ENCODE data around the gene MAN2A2. TPM values are rescaled to one million over a fixed set of nuclear protein-coding genes. Genes with fewer than 3 reads are reported as not detected.

MAN2A2 gene
- polyA plus RNA-seq, 3 donors: 6.6 to 318 (median 7.3) TPM

DNA sequence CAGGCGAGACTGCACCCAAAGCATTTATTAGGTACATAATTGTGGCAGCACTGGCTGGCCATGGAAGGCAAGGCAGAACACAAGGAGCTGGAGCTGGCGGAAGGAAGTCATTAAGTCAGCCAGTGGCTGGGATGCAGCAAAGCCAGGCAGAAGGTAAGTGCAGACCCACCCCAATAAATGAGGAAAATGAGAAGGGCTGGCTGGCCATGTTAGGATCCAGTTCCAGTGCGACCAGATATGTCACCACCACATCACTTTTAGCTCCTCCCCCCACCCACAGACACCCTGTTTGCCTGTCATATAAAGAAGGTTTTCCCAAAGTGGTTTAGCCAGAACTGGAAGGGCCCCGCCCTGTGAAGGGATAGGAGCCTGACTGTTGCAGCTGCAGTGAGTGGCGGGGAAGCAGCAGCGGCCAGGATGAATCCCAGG is 34.8 kb upstream of the MAN2A2 start, which contains the start of gene FURIN:
FURIN (plus strand) TSS at position 328 of the 429 bp plus-strand sequence. CDS start 7,153 bp downstream, outside the sequence.
- peak within 1 kb of the TSS; percentile 65 to 91 for H3K27ac ChIP-seq (ENCODE audit: low read depth in 1 of 2, low read length in 2 of 2)
- peaks cover 70% of the 10 kb centered on the region for H3K4me1 Mint-ChIP-seq
- no peak within 1 kb of the TSS for H3K9ac ChIP-seq (ENCODE audit: insufficient read depth, low read length, poor library complexity, severe bottlenecking)

DNA sequence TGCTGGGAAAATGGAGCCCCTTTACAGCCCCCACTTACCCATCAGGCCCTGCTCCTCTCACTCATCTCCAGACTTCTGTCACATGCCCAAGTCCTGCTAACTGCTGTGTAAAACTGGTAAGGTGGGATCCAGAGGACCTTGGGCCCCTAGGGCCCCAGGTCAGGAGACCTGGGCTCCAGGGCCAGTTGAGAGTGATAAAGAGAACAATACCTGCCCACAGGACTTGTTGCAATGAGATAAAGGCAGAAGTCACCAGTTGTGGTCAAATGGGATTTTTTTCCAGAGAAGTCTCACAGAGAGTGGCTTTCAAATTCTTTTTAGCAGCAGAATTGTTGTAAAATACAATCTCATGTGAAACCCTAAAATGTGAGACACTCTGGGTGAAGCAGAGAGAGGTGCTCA is 34.0 kb upstream of the MAN2A2 start:
- H3K27ac ChIP-seq (ENCODE audit: low read depth in 1 of 2, low read length in 2 of 2): peak overlapping the region; percentile 65 to 91
- intact Hi-C loops (cut with micrococcal nuclease): loop anchor here in 1 of 2 donors (2.0 to 10.0 kb wide), 2 partner anchors 16 to 304 kb away; partner anchors contain the start of gene FES
- no peak overlapping the region for H3K9ac ChIP-seq (ENCODE audit: insufficient read depth, low read length, poor library complexity, severe bottlenecking)
- peak in 1 of 3 donors; percentile 9 for DNase-seq
- H3K36me3 Mint-ChIP-seq: peaks cover 5 to 11% of the 10 kb centered on the region in 2 donors
- H3K36me3 ChIP-seq (replicated peaks in 1 of 2; ENCODE audit: control insufficient read depth in 1 of 2, insufficient read depth in 2 of 2, low read length in 2 of 2): no peaks in the 10 kb centered on the region
- H3K9me3 Mint-ChIP-seq: no peaks in the 10 kb centered on the region
- peaks cover 22% of the 10 kb centered on the region for H4K20me1 ChIP-seq (ENCODE audit: insufficient read depth, low read length)
- peaks cover 70% of the 10 kb centered on the region for H3K4me1 Mint-ChIP-seq
- H3K4me3 Mint-ChIP-seq: peak overlapping the region; percentile 87 to 93
- H3K79me2 ChIP-seq (ENCODE audit: insufficient read depth, low read length): peaks cover 37% of the 10 kb centered on the region
- peak overlapping the region; percentile 96 for H3K4me2 ChIP-seq (replicated peaks; ENCODE audit: extremely low read depth, low read length, poor library complexity, severe bottlenecking)
- peak overlapping the region; percentile 91 to 96 (median 92) for H3K27ac Mint-ChIP-seq
- no peaks in the 10 kb centered on the region for H3K9me3 ChIP-seq (replicated peaks in 1 of 2; ENCODE audit: control insufficient read depth in 1 of 2, insufficient read depth in 1 of 2, low read length in 2 of 2)
- H3K4me1 ChIP-seq (ENCODE audit: control insufficient read depth in 1 of 2, insufficient read depth in 2 of 2, low read length in 2 of 2): peaks cover 63 to 86% of the 10 kb centered on the region in 2 donors
- H2AFZ ChIP-seq (ENCODE audit: insufficient read depth, low read depth, low read length, poor library complexity, severe bottlenecking): no peak overlapping the region
- H3K27me3 Mint-ChIP-seq (ENCODE audit: low read depth in 3 of 3): peaks cover 0 to 2% (median 0%) of the 10 kb centered on the region in 3 donors
- H3K27me3 ChIP-seq (ENCODE audit: control insufficient read depth in 2 of 2, insufficient read depth in 2 of 2, low read length in 2 of 2): no peaks in the 10 kb centered on the region
- H3K4me3 ChIP-seq (replicated peaks in 1 of 3; ENCODE audit: low read depth in 2 of 3, low read length in 3 of 3): peak overlapping the region in 1 of 3 experiments; percentile 86
- TF ChIP-seq CTCF (IDR thresholded peaks at IDR 0.05): no peak

More for the DNA sequence above, 34.8 kb upstream of the MAN2A2 start, which contains the start of gene FURIN:
- Histone ChIP-seq H3K4me3 (replicated peaks in 1 of 3; ENCODE audit: low read depth in 2 of 3, low read length in 3 of 3) (peak within 1 kb of the TSS in 1 of 3 experiments; percentile 86), H3K4me1 (ENCODE audit: control insufficient read depth in 1 of 2, insufficient read depth in 2 of 2, low read length in 2 of 2) (peaks cover 63 to 86% of the 10 kb centered on the region in 2 donors), H3K36me3 (replicated peaks in 1 of 2; ENCODE audit: control insufficient read depth in 1 of 2, insufficient read depth in 2 of 2, low read length in 2 of 2) (no peaks in the 10 kb centered on the region), H3K79me2 (ENCODE audit: insufficient read depth, low read length) (peaks cover 28% of the 10 kb centered on the region), H3K9me3 (replicated peaks in 1 of 2; ENCODE audit: control insufficient read depth in 1 of 2, insufficient read depth in 1 of 2, low read length in 2 of 2) (no peaks in the 10 kb centered on the region), H4K20me1 (ENCODE audit: insufficient read depth, low read length) (peaks cover 13% of the 10 kb centered on the region), H3K4me2 (replicated peaks; ENCODE audit: extremely low read depth, low read length, poor library complexity, severe bottlenecking) (peak within 1 kb of the TSS; percentile 96), H2AFZ (ENCODE audit: insufficient read depth, low read depth, low read length, poor library complexity, severe bottlenecking) (no peak within 1 kb of the TSS), H3K27me3 (ENCODE audit: control insufficient read depth in 2 of 2, insufficient read depth in 2 of 2, low read length in 2 of 2) (no peaks in the 10 kb centered on the region)
- intact Hi-C loops (cut with micrococcal nuclease): loop anchor here in 1 of 2 donors (2.0 to 10.0 kb wide), 2 partner anchors 17 to 303 kb away; partner anchors contain the start of gene FES
- Mint-ChIP-seq H3K27me3 (ENCODE audit: low read depth in 3 of 3) (peaks cover 0 to 2% (median 0%) of the 10 kb centered on the region in 3 donors), H3K27ac (peak within 1 kb of the TSS; percentile 91 to 96 (median 92)), H3K4me3 (peak within 1 kb of the TSS; percentile 87 to 93), H3K9me3 (no peaks in the 10 kb centered on the region), H3K36me3 (peaks cover 5 to 7% of the 10 kb centered on the region in 2 donors)
- DNase-seq: no peak
- no peak for TF ChIP-seq CTCF (IDR thresholded peaks at IDR 0.05)
- WGBS (ENCODE audit: insufficient coverage): 95% methylated on average over 4 of the region's 6 CpGs
